GM21526 (cell line): ENCODE results near the gene BPTF.
"Not testable (repeated sequence)": the region's sequence is repeated elsewhere in the genome, so short reads cannot be mapped to it uniquely, and the experiment has no call there.

Experiments used
- ATAC-seq: cut with Tn5 transposase; IDR thresholded peaks from one replicate; pipeline ENCODE4 v1.9.1; 2021; ENCODE audit warnings: moderate library complexity; ENCODE audit not compliant: unreplicated experiment, low FRiP score

Gene BPTF

GRCh38 chr17:67959510-67959909, 134.2 kb downstream of the BPTF start:
- no peak for ATAC-seq

- ATAC-seq = not testable (repeated sequence)
These were observed 135.0 kb downstream of the BPTF start for GRCh38 chr17:67960276-67960675.

- ATAC-seq = not testable (repeated sequence)
These were observed 136.9 kb downstream of the BPTF start for GRCh38 chr17:67962156-67962555.

- peak; percentile 69 for ATAC-seq
These were observed 137.9 kb downstream of the BPTF start for GRCh38 chr17:67963145-67963572.

- no peak for ATAC-seq
These were observed 145.5 kb downstream of the BPTF start for GRCh38 chr17:67970783-67971182.

GRCh38 chr17:67974185-67974584, 148.9 kb downstream of the BPTF start:
- ATAC-seq = no peak

- ATAC-seq = no peak
These were observed 149.3 kb downstream of the BPTF start for GRCh38 chr17:67974598-67975066.

GRCh38 chr17:67976306-67976705, 151.0 kb downstream of the BPTF start:
- ATAC-seq = not testable (repeated sequence)

GRCh38 chr17:67980456-67980855, 155.2 kb downstream of the BPTF start:
- no peak for ATAC-seq

GRCh38 chr17:67980883-67981282, 155.6 kb downstream of the BPTF start:
- not testable (repeated sequence) for ATAC-seq

- no peak for ATAC-seq
These were observed 156.8 kb downstream of the BPTF start for GRCh38 chr17:67982034-67982640.

GRCh38 chr17:67982686-67983382, 157.5 kb downstream of the BPTF start:
- ATAC-seq = no peak

GRCh38 chr17:67983383-67983688, 158.0 kb downstream of the BPTF start:
- ATAC-seq = no peak

GRCh38 chr17:67990909-67991308, 165.6 kb downstream of the BPTF start:
- ATAC-seq = no peak

- no peak for ATAC-seq
These were observed 167.3 kb downstream of the BPTF start for GRCh38 chr17:67992548-67993152.

GRCh38 chr17:67993153-67993997, 168.1 kb downstream of the BPTF start:
- peak; percentile 66 for ATAC-seq

GRCh38 chr17:67993998-67994361, 168.7 kb downstream of the BPTF start:
- ATAC-seq = no peak

- no peak for ATAC-seq
These were observed 169.7 kb downstream of the BPTF start for GRCh38 chr17:67994817-67995569.

GRCh38 chr17:67995570-67996263, 170.4 kb downstream of the BPTF start:
- no peak for ATAC-seq
